GM10248 (cell line): Measurements from ENCODE around the gene SRC.

ENCODE experiments used
- CTCF ChIA-PET: fragments of 300-600 bp; sonication (Branson Sonifier 250); formaldehyde crosslinking; extraction: SDS; loops from one replicate; lab custom pipeline; 2021; ENCODE audit warnings: antibody characterized with exemption; lab: Yijun Ruan, JAX
- POLR2A ChIA-PET: fragments of 350-650 bp; sonication (Branson Sonifier 250); formaldehyde crosslinking; extraction: SDS; loops from one replicate; lab custom pipeline; 2020; ENCODE audit warnings: antibody characterized with exemption; lab: Yijun Ruan, JAX
- DNase-seq: peaks from one replicate; pipeline ENCODE4 v3.0.0; 2012; ENCODE audit errors: extremely low spot score
- TF ChIP-seq, protein P1 (sequence below): IDR thresholded peaks from 2 replicates; pipeline ENCODE4 v1.5.1; 2012; ENCODE audit warnings: mild to moderate bottlenecking, low read depth; ENCODE audit errors: extremely low read depth, missing control alignments, control extremely low read depth

SRC gene

DNA sequence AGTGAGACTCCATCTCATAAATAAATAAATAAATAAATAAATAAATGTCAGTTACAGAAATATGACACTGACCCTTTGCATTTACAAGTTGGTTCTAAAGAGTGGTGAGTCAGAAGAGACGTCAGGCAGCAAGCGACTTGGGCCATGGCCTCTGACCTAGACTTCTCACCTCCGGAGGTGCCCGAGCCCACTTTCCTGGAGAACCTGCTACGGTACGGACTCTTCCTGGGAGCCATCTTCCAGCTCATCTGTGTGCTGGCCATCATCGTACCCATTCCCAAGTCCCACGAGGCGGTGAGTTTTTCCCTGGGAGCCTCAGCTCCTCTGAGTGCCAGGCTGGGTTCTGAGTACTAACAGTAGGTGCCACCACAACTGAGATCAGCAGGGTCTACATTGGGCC is 44.8 kb upstream of the SRC start:
- CTCF ChIA-PET: interaction anchor here (1.7 to 2.4 kb wide), 2 partner anchors 15 to 30 kb away, joined by 5 to 11 read pairs; no protein-coding TSS in a partner anchor
- DNase-seq: no peak
- POLR2A ChIA-PET: no interaction called here
- TF ChIP-seq, protein P1, sequence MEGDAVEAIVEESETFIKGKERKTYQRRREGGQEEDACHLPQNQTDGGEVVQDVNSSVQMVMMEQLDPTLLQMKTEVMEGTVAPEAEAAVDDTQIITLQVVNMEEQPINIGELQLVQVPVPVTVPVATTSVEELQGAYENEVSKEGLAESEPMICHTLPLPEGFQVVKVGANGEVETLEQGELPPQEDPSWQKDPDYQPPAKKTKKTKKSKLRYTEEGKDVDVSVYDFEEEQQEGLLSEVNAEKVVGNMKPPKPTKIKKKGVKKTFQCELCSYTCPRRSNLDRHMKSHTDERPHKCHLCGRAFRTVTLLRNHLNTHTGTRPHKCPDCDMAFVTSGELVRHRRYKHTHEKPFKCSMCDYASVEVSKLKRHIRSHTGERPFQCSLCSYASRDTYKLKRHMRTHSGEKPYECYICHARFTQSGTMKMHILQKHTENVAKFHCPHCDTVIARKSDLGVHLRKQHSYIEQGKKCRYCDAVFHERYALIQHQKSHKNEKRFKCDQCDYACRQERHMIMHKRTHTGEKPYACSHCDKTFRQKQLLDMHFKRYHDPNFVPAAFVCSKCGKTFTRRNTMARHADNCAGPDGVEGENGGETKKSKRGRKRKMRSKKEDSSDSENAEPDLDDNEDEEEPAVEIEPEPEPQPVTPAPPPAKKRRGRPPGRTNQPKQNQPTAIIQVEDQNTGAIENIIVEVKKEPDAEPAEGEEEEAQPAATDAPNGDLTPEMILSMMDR: no peak

DNA sequence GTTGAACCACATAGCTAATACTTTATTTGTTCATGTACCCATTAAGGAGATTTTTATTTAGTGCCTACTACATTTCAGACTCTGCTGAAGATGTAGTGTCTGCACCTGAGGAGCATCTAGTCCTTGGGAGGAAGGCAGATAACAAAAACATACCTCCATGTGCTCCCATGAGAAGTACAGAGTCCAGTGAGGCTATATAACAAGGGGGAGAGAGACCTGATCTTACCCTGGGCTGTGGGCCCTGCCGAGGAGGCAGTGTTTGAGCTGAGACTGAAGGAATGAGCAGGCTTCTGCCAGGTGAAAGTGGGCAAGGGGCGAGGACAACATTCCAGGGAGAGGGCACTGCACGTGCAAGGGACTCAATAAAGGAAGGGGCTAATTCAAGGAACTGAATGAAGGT is 44.4 kb upstream of the SRC start:
- ChIA-PET CTCF (interaction anchor here (1.7 to 2.4 kb wide), 2 partner anchors 15 to 31 kb away, joined by 5 to 11 read pairs; no protein-coding TSS in a partner anchor), POLR2A (no interaction called here)
- no peak for DNase-seq
- TF ChIP-seq, protein P1: no peak

DNA sequence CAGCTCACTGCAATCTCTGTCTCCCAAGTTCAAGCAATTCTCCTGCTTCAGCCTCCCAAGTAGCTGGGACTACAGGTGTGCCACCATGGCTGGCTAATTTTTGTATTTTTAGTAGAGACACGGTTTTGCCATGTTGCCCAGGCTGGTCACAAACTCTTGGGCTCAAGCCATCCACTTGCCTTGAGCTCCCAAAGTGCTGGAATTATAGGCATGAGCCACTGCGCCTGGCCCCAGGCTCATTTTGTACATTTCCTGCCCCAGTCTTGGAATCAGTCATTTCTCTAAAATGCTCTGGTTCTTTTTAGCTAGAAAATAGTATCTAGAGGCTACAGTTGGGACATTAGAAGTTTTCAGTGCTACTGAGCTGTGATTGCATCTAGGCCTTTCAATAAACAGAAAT is 43.0 kb upstream of the SRC start:
- POLR2A ChIA-PET: no interaction called here
- no peak for DNase-seq
- CTCF ChIA-PET: interaction anchor here (1.0 to 2.4 kb wide), 7 partner anchors 8 to 82 kb away, joined by 3 to 11 read pairs (median 3); no protein-coding TSS in a partner anchor
- TF ChIP-seq, protein P1: no peak

DNA sequence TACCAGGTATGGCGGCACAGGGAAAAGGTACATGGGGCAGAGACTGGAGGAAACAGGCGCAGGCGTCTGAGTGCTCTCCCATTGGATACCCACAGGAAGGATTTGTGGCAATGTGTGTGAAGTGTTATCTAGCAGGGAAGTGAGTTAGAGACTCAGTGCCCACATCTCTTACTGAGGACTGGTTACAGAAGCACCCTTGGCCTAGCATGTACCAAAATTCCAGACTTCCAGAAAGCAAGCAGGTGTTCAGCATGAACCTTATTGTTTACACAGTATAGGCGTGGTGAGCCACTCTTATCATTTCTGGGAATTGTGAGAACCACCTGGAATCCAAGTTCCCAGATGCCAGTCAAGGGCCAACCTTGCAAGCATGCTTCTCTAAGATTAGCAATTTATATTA is 42.3 kb upstream of the SRC start:
- CTCF ChIA-PET: interaction anchor here (1.1 to 2.4 kb wide), 4 partner anchors 9 to 38 kb away, joined by 3 to 11 read pairs (median 4); no protein-coding TSS in a partner anchor
- POLR2A ChIA-PET: no interaction called here
- TF ChIP-seq, protein P1: no peak
- DNase-seq: no peak

DNA sequence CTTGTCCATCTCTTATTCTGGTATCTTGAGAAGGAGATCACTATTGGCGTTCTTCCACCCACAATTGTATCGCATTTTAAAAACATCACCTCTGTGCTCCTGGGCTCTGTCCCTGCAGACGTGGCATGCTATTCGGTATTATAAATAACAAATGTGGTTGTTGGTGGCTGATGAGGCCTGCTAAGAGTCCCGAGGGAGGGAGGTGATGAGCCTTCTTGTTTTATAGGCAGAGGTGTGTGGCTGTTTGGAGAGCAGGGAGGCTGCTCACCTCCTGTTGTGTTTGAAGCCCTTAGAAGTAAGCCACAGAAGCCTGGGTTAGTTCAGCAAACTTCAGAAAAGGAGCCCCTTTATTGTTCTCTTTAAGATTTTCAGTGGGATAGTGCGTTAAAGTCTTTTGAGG is 40.9 kb upstream of the SRC start:
- TF ChIP-seq, protein P1: no peak
- ChIA-PET CTCF (no interaction called here), POLR2A (no interaction called here)
- no peak for DNase-seq

DNA sequence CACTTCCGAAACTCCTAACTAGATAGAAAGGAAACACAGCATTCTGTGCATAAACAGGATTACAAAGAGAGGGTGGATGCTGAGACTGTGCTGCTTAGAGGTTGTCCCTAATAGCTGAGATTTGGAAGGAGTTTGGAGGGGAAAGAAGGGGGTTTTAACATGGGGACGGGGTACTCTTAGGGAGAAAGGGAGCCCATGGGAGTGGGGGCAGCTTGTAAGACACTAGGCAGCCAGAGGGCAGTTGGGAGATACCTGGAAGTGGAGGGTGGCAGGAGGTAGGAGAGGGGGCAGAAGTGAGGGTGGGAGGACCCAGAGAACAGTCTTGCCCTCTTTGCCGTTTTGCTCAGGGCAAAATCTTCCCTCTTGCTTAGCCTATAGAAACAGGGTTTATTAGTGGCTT is 40.1 kb upstream of the SRC start:
- TF ChIP-seq, protein P1: no peak
- CTCF ChIA-PET: interaction anchor here (1.1 kb wide), 1 partner anchor 45 kb away, joined by 4 read pairs; no protein-coding TSS in a partner anchor
- DNase-seq: no peak
- POLR2A ChIA-PET: interaction anchor here (0.6 to 0.9 kb wide), 2 partner anchors 11 to 1352 kb away, joined by 3 read pairs; no protein-coding TSS in a partner anchor
